Left renal pelvis (tissue), 4 donors: ENCODE results near the gene GKN1. TPM values are rescaled to one million over a fixed set of nuclear protein-coding genes. Genes with fewer than 3 reads are reported as not detected.
"Not testable (repeated sequence)": the region's sequence is repeated elsewhere in the genome, so short reads cannot be mapped to it uniquely, and the experiment has no call there.

Source experiments
- DNase-seq, 4 donors: peaks; one replicate each; pipeline ENCODE4 v3.0.0-alpha.2; 2013; ENCODE audit warnings: low read depth in 4 of 4, low spot score in 3 of 4
- polyA plus RNA-seq, 4 donors: library from polyadenylated mRNA; unstranded; fragments of 120-200 nt; gene quantifications; one replicate each; pipeline ENCODE4 v1.2.1, GENCODE V29; 2013; ENCODE audit not compliant: insufficient read length in 4 of 4

Gene GKN1
- polyA plus RNA-seq, 4 donors = not detected

GRCh38 chr2:68955432-68955831, 19.0 kb upstream of the GKN1 start:
- DNase-seq = not testable (repeated sequence)

DNA sequence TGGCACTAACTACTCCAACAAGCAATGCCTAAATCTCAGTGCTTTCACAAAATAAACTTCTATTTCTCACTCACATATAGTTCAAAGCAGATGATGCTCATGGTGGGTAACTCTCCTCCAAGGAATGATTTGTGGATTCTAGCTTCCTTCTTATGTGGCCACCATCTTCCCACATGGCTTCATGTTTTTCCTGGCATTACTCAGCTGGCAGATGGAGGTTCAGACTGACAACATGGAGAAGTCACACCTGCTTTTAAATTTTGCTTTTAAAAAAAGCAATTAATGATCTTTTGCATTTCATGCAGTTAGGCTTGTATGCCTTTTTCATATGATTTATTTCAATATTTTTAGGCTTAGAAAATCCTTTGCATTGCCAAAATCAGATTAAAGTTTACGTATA, 15.4 kb upstream of the GKN1 start:
- no peak for DNase-seq

DNA sequence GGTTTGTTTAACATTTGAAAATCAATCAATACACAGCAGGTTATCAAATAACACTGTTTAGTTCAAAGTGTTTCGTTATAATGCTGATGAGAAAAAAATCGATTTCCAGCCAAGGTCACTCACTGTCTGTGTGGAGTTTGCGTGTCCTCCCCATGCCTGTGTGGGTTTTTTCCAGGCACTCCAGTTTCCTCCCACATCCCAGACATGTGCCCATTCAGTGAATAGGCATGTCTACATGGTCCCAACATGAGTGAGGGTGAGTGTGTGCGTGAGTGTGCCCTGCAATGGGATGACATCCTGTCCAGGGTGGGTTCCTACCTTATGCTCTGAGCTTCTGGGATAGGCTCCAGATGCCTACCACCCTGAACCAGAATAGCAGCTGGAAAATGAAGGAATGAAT, 13.1 kb upstream of the GKN1 start:
- DNase-seq = no peak

- DNase-seq = no peak
These were observed 10.2 kb upstream of the GKN1 start for GRCh38 chr2:68964282-68964681.

- DNase-seq = no peak
These were observed 6.2 kb upstream of the GKN1 start for GRCh38 chr2:68968221-68968620.

DNA sequence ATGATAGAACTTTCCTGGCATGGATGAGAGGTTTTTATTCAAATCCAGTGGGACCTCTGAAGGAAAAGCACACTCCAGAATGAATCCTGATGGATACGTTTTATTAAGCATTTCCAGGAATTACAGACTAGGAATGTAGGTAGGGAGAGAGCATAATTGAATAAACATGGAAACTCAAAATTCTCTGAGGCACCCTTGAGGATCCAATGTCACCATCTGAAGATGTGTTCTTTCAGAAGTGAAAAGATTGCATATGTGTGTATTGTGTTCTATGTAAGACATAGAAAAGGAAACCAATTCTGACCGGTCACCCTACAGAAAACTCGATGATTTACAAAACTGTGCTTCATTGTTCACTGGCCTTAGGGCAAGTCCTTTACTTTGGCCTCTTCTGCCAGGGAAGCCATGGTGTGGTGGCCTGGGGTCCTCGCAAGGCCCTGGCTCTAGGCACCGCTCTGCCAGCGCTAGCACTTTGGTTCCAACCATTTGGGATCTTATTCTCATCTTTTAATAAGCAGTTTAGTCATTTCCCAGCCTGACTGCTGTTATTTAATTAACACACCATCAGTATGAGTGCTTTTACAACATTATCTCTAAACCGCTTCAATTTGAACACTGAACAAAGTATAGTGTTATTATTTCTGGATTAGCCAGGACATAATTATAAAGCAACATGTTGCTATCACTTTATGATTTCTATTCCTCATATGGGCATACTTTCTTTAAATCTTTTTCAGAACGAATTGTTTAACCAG, 4.5 kb upstream of the GKN1 start:
- DNase-seq = no peak

GRCh38 chr2:68970566-68971265, 3.7 kb upstream of the GKN1 start:
- DNase-seq = no peak

- DNase-seq = no peak
These were observed 2.7 kb upstream of the GKN1 start for GRCh38 chr2:68971591-68972231.

- DNase-seq = no peak
These were observed 670 bp downstream of the GKN1 start for GRCh38 chr2:68974946-68975665.

DNA sequence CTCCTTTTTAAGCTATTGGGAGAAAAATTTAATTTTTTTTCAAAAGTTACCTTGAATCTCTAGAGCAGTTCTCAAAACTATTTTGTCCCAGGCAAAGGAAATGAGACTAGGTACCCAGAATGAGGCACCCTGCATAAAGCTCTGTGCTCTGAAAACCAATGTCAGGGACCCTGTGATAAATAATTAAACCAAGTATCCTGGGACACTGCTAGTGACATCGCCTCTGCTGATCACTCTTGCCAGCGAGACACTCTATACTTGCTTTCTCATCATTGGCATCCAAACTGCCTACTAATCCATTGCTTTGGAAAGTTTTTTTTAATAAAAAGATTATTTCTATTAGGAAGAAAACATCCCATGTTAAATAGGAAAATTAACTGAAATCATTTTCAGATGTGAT, 1.4 kb downstream of the GKN1 start:
- no peak for DNase-seq

DNA sequence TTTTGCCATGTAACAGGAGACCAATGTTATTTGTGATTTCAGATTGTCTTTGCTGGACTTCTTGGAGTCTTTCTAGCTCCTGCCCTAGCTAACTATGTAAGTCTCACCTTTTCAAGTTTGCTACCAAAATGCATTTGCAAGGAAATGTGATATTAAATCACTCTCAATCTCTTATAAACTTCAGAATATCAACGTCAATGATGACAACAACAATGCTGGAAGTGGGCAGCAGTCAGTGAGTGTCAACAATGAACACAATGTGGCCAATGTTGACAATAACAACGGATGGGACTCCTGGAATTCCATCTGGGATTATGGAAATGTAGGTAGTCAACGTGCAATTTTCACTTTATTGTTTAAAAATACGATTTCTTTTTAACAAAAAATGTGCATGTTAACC, 3.0 kb downstream of the GKN1 start:
- DNase-seq = no peak

DNA sequence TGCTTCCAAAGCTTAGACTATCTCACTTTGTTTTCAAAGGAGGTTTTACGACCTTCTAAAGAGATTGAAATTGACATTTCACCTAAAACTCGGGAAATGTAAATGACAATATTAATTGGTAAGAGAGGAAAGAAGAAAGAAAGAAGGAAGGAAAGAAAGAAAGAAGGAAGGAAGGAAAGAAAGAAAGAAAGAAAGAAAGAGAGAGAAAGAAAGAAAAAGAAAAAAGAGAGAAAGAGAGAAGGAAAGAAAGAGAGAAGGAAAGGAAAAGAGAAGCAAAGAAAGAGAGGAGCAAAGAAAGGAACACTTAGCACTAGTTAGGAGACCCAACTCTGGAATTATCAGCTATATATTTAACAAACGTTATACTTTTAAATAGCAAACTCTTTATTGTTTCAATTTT, 3.7 kb downstream of the GKN1 start:
- DNase-seq = no peak

DNA sequence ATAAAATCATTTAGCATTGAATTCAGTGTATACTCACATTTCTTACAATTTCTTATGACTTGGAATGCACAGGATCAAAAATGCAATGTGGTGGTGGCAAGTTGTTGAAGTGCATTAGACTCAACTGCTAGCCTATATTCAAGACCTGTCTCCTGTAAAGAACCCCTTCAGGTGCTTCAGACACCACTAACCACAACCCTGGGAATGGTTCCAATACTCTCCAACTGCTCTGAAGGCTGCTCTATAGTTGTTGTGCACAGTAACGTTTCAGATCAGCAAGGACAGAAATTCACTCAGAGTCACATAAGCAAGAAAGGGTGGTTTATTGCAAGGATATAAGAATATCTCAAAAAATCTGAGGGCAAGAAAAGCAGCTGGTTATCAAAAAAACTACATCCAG, 6.5 kb downstream of the GKN1 start:
- DNase-seq = no peak

- DNase-seq = no peak
These were observed 12.6 kb downstream of the GKN1 start for GRCh38 chr2:68987021-68987503.

- no peak for DNase-seq
These were observed 14.6 kb downstream of the GKN1 start for GRCh38 chr2:68989035-68989434.

GRCh38 chr2:68992341-68992740, 17.9 kb downstream of the GKN1 start:
- DNase-seq = no peak

- no peak for DNase-seq
These were observed 18.5 kb downstream of the GKN1 start for GRCh38 chr2:68992933-68993332.

GRCh38 chr2:68993660-68994059, 19.2 kb downstream of the GKN1 start:
- DNase-seq = no peak

DNA sequence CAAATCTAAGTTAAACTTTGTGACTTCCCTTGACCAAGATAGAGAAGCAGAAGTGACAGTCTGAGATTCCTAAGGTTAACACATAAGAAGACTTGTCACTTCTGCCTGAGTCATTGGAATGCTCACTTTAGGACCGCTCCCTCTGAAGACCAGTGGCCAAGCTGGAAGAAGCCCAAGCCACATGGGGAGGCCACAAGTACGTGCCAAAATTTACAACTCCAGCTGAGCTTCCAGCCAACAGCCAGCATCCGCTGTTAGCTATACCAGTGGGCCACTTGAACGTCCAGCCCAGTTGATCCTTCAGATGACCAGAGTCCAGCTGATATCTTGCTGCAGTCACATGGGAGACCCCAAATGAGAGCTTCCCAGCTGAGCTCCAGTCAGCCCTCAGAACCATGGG, 20.4 kb downstream of the GKN1 start:
- no peak for DNase-seq

DNA sequence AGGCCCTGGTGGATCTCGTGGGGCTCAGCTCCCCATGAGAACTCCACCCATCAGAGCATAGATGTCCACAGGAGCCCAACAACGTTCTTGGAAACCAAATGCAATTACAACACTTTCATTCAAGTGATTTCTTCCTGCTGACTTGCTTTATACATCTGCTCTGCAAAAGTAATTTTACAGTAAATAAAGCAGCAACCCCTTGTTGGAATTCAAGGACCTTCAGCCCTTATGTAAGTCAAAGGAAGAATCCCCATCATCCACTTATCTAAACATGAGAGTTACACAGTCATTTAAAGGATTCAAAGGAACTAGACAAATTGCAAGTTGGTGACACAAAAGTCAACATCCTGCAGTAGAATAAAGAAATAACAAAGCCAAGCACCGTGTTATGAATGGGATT, 21.5 kb downstream of the GKN1 start:
- DNase-seq = no peak

DNA sequence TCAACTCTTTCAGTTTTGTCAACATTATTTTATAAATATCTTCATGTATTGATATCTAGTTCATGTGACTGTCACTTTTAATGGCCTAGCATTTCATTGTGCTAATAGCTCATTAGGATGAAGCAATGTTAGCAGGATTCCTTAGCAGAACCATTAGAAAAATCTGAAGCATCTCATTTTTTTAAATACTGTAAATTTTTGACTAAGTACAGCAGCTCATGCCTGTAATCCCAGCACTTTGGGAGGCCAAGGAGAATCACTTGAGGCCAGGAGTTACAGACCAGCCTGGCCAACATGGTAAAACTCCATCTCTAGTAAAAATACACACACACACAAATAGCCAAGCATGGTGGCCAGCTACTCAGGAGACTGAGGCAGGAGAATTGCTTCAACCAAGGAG, 23.0 kb downstream of the GKN1 start:
- no peak for DNase-seq
